Femur (tissue), 1 donor: ENCODE measurements around the gene SAMD14.

Source experiments
- DNase-seq: peaks from one replicate; pipeline ENCODE4 v3.0.0-alpha.2; 2017

The SAMD14 gene

DNA sequence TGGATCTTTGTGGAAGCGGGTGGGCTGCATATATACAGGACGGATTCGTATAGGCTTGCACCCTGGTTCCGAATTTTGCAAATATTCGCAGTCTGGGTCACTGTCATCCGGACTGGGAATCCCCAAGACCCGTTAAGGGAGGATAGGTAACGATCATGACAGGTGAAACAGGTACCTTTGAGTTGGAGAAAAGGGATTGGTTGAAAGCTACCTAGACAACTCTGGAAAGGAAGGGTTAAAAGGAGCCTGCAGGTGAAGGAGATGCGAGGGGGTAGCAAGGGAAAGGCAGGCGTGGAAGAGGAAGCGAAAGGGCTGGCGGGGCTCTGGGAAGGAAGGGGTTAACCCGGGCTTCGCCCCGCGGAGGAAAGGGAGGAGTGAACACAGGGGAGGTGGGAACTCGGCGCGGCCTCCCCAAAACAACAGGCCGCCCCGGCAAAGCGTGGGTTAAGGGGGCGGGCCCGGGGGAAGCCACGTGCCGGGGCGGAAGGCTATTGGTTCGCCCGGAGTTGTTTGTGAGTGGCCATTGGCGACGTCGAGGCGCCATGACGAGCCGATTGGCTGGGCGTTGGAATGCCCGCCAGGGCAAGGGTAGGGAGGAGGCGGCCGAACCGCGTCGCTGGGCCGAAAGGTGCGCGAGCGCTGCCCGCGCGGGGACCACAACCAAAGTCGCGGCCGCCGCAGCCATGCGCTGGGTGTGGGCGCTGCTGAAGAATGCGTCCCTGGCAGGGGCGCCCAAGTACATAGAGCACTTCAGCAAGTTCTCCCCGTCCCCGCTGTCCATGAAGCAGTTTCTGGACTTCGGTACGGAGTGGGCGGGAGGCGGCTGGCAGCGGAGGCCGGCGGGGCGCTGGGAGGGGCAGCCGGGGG, 35.0 kb downstream of the SAMD14 start, which contains the start of gene PDK2:
Gene PDK2, plus strand, starts transcription at position 599 of the 867 bp plus-strand sequence. Its CDS starts 85 bp downstream, at position 684.
- peak; percentile 98 for DNase-seq

DNA sequence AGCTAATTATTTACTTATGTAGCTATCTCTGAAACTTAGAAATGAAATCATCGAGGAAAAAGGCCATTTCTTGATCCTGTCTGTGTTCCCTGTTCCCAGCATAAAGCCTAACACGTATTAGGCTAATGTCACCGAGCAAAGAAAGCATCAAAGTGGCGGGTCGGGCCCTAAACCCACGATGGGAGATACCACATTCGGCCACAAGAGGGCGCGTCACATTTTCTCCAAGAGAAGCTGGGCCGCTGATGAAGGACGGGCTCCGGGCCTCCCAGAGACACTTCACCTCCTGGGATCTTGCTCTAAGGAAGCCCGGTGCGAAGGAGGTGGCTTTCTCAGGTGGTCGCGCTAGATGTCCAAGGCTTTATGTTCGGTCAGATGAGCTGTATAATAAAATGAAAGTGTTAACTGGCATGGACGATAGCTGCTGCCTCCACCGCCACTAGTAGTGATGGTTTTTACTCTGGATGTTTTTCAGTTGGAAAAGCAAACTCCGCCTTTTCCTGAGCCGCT, 35.7 kb downstream of the SAMD14 start:
- DNase-seq = peak; percentile 92

DNA sequence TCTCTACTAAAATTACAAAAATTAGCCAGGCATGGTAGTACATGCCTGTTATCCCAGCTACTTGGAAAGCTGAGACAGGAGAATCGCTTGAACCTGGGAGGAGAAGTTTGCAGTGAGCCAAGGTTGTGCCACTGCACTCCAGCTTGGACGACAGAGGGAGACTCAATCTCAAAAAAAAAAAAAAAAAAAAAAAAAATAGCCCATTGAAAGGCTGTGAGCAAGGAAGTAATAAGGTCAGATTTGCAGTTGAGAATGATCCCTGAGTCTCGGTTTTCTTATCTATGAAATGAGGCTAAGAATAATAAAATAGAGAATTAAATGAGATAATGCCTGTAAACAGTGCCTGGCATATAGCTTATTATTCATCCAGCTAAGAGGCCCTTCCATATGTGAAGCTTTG, 36.2 kb downstream of the SAMD14 start:
- no peak for DNase-seq

DNA sequence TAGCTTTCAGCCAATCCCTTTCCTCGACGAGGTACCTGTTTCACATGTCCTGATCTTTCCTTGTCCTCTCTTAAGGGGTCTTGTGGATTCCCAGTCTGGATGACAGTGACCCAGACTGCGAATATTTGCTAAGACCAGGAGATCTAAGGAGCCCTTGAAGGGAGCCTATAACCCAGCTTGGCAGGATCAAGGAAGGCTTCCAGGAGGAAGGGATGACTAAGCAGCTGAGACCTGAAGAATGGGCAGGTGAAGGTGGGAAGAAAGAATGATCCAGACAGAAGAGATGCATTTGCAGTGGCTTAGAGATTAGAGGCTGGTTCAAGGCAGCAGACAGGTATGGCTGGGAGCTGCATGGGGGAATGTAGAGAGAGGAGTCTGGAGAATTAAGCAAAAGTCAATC, 36.7 kb downstream of the SAMD14 start:
- no peak for DNase-seq

DNA sequence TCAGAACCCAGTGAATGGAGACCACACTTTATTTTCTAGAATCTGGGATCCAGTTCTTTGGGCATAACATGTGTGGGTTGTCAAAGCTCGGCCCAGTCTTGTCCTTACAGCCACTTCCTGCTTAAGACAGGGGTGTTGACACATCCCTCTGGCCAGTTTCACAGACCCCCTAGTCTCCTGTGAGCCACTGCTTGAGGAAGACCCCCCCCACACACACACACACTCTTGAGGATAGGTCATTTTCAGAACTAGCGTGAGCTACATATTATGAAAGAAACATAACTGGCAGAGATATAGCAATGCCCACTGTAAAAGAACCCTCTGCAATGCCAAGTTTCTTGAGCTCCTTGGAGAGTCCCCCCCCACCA, 38.1 kb downstream of the SAMD14 start:
- no peak for DNase-seq

DNA sequence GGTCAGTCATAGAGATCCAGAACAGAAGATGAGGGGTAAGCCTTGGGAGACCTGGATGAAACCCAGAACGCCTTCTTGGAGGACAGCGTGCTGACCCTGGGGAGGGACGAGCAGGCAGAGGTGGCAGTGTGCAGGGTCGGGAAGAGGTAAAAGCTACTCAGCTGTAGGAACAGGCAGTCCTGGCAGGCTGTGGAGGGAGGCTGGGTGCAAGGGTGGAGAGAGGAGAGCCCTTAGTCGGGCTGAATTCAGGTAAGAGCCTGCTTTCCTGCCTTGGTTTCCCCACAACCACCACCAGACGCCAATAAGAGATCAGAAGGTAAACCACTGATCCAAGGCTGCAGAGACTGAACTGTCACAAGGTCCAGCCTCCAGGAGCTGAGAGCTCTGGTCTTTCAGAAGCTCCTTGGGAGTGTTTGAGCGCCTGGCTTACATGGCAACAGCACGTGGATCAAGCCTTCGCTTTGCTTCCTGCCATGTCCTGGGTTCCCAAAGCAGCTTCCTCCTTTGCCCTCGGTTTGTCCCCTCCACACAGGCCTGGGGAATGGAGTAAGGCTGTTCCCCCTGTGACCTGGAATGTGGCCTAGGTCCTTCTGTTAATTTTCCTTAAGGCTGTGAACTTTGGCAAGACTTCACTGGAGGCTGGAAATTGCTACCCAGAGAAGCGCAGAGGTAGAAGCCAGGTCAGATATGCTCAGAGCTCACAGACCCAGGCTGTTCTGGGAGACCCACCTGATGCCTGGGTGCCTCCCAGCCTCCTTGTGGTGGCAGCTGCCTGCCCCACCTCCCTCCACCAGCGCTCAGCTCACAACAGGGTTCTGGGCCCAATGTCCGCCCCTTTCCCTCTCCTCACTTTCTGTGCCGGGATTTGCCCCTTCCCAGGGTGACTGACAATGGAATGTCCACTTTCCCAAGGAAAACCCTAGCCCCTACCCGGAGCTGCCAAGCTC, 38.7 kb downstream of the SAMD14 start:
- DNase-seq = no peak

DNA sequence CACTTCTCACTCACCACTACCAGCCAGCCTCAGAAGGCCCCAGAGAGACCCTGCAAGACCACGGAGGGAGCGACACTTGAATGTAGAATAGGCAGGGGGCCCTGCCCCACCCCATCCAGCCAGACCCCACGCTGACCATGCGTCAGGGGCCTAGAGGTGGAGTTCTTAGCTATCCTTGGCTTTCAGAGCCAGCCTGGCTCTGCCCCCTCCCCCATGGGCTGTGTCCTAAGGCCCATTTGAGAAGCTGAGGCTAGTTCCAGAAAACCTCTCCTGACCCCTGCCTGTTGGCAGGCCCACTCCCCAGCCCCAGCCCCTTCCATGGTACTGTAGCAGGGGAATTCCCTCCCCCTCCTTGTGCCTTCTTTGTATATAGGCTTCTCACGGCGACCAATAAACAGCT, 39.9 kb downstream of the SAMD14 start:
- no peak for DNase-seq

DNA sequence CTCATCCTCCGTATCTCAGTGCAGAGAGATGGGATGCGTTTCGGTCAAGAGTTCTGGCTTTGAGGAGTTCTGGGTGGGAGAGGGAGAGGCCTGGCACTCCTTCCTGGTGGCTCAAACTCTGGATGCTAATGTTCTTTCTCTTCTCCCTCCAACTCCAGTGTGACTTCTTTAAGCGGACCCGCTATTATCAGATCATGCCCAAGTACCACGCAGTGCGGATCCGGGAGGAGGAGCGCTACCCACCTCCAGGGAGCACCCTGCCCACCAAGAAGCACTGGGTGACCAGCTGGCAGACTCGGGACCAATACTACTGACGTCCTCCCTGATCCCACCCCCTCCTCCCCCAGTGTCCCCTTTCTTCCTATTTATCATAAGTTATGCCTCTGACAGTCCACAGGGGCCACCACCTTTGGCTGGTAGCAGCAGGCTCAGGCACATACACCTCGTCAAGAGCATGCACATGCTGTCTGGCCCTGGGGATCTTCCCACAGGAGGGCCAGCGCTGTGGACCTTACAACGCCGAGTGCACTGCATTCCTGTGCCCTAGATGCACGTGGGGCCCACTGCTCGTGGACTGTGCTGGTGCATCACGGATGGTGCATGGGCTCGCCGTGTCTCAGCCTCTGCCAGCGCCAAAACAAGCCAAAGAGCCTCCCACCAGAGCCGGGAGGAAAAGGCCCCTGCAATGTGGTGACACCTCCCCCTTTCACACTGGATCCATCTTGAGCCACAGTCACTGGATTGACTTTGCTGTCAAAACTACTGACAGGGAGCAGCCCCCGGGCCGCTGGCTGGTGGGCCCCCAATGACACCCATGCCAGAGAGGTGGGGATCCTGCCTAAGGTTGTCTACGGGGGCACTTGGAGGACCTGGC, 40.8 kb downstream of the SAMD14 start:
- no peak for DNase-seq

DNA sequence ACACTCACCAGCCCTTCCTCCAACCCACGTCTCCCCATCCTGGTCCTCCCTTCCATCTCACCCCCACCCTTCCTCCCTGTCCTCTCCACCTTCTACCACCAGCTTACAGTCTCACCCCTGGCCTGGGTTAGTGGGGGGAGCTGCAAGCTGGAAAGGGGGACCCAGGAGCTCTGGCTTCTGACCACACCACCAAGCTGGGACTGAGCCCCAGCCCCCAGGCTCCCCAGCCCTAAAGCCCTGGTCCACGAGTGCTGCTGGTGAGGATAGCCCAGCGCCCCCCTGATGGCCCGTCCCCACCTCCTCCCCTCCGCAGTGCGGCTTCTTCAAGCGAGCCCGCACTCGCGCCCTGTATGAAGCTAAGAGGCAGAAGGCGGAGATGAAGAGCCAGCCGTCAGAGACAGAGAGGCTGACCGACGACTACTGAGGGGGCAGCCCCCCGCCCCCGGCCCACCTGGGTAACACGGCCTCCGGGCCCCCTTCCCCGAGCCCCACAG, 42.0 kb downstream of the SAMD14 start:
- DNase-seq = no peak

DNA sequence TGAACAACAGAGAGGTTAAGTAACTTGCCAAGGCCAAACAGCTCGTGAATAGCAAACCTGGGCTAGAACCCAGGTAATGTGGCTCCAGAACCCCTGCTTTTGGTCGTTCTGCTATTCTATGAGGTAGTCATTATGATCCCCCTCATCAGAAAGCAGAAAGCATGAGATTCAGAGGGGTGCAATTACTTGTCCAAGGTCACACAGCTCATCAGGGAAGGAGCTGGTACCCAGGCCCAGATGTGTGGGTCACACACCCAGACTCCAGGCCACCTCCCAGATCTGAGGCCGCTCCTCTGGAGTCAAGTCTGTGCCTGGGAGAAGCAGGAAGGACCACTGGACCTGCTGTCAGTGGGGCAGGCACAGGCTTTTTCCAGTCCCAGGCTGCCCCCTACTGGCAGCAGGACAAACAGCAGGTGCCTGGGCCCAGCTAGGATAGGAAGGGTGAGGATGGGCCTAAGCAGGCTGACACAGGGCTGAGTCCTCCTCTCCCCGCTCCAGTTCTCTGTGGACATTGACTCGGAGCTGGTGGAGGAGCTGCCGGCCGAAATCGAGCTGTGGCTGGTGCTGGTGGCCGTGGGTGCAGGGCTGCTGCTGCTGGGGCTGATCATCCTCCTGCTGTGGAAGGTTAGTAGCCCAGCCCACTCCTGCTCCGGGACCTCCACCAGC, 42.6 kb downstream of the SAMD14 start:
- DNase-seq = peak; percentile 85

DNA sequence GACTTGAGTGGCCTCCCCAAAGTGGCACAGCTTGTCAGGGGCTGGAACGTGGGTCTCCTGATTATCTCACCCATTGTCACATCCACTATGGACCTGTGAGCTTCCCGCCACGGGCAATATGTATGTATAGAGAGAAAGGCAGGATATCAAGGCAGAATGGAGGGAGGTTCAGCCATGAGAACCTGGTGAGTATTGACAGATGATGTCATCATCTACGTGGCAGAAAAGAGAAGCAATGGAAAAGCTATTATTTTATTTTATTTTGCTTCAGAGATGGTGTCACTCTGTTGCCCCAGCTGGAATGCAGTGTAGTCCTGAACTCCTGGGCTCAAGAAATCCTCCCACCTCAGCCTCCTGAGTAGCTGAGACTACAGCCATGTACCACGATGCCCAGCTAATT, 48.2 kb downstream of the SAMD14 start:
- no peak for DNase-seq

DNA sequence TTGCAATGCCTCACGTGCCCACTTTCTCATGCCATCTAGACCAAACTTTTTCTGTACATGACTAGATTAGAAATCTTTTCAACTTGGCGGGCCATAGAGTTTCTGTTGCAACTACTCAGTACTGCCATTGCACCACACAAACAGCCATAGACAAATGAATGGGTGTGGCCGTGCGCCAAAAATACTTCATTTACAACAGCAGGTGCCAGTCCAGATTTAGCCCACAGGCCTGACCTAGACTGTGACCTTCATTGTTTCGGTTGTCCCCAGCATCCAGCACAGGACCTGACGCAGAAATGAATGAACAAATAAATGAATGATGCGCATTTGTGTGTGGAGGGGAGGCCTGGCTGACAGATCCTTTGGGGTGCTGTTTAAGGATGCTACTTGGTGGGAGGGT, 49.1 kb downstream of the SAMD14 start:
- no peak for DNase-seq

DNA sequence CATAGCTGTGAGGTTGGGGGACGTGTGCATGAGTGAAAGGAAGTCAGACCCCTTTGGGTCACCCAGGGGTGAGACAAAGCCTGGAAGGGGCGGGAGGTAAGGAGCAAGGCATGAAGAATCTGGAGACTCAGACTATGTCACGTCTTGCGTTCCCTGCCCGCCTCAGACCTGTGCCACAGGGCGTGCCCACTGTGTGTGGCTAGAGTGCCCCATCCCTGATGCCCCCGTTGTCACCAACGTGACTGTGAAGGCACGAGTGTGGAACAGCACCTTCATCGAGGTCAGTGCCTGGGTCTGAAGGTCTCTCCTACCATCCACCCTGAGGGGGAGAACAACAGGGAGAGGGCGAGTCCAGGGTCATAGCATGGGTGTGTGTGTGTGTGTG, 49.9 kb downstream of the SAMD14 start:
- DNase-seq = no peak

DNA sequence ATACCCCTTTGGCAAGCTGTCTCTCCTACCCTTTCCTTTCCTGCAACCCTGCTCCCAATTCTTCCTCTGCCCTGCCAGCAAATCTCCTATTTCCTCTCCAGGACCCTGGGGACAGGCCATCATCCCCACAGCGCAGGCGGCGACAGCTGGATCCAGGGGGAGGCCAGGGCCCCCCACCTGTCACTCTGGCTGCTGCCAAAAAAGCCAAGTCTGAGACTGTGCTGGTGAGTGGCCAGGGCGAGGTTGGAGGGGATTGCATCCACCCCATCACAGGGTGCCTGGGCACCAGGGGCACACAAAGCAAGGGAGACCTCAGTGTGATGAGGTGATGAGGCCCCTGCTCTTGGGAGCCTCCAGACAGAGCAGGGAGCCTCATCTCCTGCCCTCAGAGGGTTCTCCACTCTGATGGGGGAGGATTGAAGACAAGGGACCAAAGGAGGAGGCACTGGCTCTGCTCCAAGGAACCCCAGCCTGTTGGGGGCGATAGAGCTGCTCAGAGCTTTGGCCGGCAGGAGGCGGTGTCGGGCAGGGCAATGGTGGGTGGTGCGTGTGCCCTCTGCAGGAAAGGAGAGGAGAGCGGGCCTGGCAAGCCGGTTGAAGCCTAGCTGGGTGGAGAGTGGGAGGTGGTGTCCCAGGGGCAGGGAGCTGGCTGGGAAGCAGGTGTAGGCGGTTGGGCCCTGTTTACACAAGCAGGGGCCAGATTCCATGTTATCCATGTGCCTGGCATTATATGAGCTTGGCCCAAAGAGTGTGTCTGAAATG, 50.4 kb downstream of the SAMD14 start:
- DNase-seq = no peak

DNA sequence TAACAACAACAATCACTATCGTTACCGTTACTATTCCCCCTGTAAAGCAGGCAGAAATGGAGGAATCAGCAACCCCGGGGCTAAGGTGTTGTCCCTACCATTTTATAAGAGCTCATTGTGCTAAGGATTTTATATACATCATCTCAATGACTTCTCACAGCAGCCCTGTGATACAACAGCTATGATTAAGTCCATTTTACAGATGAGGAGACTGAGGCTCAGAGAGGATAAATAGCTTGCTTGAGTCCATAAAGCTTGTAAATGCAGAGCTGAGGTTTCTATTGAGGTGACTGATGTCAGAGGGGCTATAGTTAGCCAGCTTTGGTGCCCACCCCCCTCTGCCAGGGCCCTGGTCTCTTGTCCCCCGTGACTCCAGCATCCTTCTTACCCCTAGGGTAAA, 51.5 kb downstream of the SAMD14 start:
- DNase-seq = no peak

DNA sequence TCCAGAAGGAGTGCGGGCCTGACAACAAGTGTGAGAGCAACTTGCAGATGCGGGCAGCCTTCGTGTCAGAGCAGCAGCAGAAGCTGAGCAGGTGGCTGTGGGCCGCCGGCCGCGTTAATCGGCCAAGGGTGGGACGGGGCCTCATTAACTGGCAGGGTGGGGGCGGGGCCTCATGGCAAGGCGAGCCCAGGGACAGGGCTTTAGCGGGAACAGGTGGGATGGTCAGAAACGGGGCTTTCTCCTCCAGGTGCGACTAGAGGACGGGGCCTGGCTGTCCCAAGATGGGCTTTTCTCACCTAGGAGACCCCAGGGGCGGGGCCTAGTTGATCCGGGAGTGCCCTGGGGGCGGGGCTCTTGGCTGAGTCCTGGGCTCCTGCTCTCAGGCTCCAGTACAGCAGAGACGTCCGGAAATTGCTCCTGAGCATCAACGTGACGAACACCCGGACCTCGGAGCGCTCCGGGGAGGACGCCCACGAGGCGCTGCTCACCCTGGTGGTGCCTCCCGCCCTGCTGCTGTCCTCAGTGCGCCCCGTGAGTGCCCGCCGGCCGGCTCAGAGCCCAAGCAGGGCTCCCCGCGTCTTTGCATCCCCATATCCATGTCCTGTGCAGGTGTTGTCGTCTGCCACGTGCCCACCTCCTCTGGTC, 53.2 kb downstream of the SAMD14 start:
- no peak for DNase-seq

DNA sequence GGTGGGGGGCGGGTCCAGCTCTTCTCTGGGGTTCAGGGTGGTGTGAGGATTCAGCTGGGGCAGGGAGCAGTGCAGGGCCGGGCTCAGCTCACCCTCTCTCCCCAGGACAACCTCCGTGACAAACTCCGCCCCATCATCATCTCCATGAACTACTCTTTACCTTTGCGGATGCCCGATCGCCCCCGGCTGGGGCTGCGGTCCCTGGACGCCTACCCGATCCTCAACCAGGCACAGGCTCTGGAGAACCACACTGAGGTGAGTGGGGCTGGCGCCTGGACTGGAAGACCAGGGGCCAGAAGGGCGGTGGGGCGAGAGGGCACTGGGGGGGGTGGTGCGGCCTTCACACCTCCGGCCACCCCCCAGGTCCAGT, 53.8 kb downstream of the SAMD14 start:
- DNase-seq = no peak

DNA sequence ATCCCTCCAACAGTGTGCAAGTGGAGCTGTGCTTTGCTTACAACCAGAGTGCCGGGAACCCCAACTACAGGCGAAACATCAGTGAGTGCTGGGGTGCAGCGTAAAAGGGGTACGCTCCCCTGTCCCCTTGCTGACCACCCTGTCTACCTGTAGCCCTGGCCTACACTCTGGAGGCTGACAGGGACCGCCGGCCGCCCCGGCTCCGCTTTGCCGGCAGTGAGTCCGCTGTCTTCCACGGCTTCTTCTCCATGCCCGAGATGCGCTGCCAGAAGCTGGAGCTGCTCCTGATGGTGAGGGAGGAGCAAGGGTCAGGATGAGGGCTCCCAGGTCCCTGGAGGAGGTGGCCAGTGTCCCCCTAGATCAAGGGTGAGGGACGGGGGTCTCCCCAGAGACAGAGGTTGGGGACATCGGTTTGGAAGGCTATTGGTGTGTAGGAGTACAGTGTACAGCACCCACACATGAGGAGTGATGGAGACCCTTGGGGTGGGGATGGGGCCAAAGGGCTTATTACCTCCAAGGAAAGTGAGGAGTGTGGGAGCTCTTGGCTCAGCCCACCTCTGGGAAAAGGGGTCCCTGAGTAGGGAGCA, 54.4 kb downstream of the SAMD14 start:
- DNase-seq = no peak

DNA sequence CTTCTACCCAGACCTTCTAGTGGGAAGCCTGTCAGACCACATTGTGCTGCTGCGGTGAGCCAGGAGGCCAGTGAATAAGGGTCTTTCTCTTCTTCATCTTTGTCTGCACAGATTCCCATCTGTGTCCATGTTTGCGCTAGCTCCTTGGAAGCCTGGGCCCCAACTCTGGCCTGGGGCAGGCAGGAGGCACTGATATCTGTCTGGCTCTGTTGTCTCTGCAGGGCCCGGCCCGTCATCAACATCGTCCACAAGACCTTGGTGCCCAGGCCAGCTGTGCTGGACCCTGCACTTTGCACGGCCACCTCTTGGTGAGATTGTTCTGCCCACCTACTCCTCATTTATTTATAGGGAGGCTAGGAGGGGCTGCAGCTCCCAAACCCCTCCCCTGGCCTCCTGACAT, 55.7 kb downstream of the SAMD14 start:
- no peak for DNase-seq

DNA sequence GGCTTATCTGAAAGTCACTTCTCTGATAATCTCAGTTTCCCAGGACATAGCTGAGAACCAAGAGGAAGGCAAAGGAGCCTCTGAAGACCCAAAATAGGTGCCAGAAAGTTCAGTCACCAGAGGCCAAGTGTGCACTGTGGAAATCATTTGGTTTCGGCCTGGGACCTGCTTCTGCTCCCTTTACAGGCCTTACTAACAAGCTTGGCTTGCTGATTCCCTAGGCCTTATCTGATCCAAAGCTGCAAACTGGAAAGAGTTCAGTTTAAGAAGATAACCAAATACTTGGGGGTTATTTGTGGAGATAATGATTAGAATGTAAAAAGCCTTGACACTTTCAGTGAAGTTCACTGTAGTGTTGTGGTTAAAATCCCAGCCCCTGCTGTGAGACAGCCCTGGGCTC, 57.0 kb downstream of the SAMD14 start:
- DNase-seq = no peak
